HL-60 (cell line): ENCODE results near the gene TRPV2.

Source experiments
- CTCF ChIP-seq: IDR thresholded peaks from one replicate; pipeline ENCODE4 v1.5.1; 2011; ENCODE audit warnings: low read length, control low read depth, inconsistent platforms; ENCODE audit not compliant: insufficient read depth
- SPI1 ChIP-seq: IDR thresholded peaks from 2 replicates; pipeline ENCODE4 v1.6.1; 2012; ENCODE audit warnings: low read depth, mild to moderate bottlenecking, borderline replicate concordance

GRCh38 chr17:16459855-16460550 is 44.6 kb downstream of the TRPV2 start:
- TF ChIP-seq CTCF (no peak), SPI1 (no peak)
